A673 (cell line): Measurements from ENCODE around the gene DCLK1.

Experiments
- EZH2 ChIP-seq: fragments of 200-600 bp; sonication (generic); IDR thresholded peaks from 2 replicates; pipeline ENCODE4 v1.6.1; 2017; ENCODE audit warnings: borderline replicate concordance, low read depth, mild to moderate bottlenecking, mixed read lengths, antibody characterized with exemption, low read length; ENCODE audit not compliant: poor library complexity, severe bottlenecking
- TF ChIP-seq, protein P1 (sequence below): fragments of 300-800, 200-600 bp; sonication (generic); conservative IDR thresholded peaks from 2 replicates; pipeline ENCODE4 v1.5.1; 2017; ENCODE audit warnings: low read depth, mild to moderate bottlenecking, antibody characterized with exemption, low read length, moderate library complexity, mixed read lengths

DNA sequence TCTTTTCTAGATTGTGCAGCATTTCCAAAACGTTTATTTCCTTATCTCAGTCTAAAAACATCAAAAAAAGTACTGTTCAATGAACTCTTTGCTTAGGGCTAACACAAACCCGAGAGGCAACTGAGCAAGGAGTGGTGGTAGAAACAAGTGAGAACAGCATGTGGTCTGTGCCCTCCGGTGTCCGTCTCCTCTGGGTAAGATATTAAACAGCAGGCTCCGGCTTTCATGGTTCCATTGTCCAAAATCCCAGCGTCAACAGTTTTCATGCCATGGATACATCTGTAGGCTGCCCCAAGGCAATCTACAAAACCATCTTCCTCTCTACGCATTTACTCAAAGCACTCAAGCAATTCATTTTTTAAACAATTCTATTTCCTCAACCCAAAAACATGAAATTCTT lies 22.8 kb downstream of the DCLK1 start:
- TF ChIP-seq, protein P1, sequence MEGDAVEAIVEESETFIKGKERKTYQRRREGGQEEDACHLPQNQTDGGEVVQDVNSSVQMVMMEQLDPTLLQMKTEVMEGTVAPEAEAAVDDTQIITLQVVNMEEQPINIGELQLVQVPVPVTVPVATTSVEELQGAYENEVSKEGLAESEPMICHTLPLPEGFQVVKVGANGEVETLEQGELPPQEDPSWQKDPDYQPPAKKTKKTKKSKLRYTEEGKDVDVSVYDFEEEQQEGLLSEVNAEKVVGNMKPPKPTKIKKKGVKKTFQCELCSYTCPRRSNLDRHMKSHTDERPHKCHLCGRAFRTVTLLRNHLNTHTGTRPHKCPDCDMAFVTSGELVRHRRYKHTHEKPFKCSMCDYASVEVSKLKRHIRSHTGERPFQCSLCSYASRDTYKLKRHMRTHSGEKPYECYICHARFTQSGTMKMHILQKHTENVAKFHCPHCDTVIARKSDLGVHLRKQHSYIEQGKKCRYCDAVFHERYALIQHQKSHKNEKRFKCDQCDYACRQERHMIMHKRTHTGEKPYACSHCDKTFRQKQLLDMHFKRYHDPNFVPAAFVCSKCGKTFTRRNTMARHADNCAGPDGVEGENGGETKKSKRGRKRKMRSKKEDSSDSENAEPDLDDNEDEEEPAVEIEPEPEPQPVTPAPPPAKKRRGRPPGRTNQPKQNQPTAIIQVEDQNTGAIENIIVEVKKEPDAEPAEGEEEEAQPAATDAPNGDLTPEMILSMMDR, result no peak
- TF ChIP-seq EZH2, result no peak
